NOMO-1 treated with DMSO at 0.1 percent for 48 hours (cell line): Measurements from ENCODE around the gene VWF.
"Not testable (repeated sequence)": the region's sequence is repeated elsewhere in the genome, so short reads cannot be mapped to it uniquely, and the experiment has no call there.

Experiments
- DNase-seq: peaks from one replicate; lab custom pipeline; 2025; ENCODE audit not compliant: unreplicated experiment; lab: John Stamatoyannopoulos, UW

Gene VWF

DNA sequence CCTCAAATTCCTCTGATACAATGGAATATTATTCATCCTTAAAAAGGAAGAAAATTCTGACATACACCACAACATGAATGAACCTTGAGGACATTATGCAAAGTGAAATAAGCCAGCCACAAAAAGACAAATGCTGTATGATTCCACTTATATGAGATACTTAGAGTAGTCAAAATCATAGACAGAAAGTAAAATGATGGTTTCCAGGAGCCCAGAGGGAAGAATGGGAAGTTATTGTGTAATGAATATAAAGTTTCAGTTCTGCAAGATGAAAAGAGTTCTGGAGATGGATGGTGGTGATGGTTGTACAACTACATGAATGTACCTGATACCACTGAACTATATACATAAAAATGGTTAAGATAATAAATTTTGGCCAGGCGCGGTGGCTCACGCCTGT is 18.3 kb downstream of the VWF start:
- peak; percentile 37 for DNase-seq

DNA sequence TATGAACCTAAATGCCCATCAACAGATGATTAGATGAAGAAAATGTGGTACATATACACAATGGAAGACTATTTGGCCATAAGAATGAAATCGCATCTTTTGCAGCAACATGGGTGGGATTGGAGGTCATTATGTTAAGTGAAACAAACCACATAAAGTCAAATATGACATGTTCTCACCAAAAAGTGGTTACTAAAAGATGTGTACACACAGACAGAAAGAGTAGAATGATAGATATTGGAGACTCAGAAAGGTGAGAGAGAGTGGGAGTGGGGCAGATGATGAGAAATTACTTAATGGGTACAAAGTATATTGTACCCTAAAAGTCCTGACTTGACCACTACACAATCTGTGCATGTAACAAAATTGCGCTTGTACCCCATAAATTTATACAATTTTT is 19.6 kb downstream of the VWF start:
- DNase-seq, result no peak

DNA sequence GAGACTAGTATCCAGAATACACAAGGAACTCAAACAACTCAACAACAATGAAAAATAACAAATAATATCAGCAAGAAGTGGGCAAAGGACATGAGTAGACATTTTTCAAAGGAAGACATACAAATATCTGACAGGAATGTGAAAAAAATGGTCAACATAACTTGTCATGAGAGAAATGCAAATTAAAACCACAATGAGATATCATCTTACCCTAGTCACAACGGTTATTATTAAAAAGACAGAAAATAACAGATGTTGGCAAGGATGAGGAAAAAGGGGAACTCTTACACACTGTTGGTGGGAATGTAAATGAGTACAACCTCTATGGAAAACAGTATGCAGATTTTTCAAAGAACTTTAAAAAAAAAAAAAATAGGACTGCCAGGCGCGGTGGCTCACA is 20.4 kb downstream of the VWF start:
- no peak for DNase-seq

DNA sequence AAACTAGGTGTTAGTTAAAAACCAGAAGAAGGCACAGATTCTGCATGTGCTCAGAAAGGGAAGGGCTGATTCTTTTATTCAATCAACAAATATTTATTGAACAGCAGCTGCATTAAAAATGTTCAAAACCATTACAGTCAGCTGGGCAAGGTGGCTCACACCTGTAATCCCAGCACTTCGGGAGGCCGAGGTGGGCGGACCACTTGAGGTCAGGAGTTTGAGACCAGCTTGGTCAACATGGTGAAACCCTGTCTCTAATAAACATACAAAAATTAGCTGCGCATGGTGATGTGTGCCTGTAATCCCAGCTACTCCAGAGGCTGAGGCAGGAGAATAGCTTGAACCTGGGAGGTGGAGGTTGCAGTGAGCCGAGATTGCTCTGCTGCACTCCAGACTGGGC is 22.4 kb downstream of the VWF start:
- not testable (repeated sequence) for DNase-seq

DNA sequence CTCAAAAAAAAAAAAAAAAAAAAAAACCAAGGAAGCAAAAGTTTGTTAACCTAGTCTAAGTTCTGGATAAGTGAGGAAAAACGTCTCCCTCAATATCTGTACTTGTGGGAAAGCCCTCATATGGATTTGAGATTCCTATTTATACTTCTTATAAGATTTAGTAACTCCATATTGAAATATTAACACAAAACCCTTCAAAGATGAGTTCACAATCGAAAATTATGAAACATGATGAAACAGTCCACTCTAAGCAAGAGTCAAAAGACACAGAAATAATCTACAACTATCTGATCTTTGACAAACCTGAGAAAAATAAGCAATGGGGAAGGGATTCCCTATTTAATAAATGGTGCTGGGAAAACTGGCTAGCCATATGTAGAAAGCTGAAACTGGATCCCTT is 25.2 kb downstream of the VWF start:
- no peak for DNase-seq

DNA sequence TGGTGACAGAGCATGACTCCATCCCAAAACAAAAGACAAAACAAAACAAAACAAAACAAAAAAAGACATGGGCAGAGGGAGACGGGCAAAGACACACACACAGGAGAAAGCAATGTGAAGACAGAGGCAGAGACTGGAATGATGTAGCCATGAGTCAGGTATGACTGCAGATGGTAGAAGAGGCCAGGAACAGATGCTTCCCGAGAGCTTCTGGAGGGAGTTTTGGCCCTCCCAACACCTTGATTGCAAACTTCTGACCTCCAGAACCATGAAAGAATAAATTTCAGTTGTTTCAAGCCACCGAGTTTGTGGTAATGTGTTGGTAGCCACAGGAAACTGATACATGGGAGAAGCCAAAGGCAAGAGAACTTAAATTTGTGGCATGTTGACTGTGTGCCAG is 27.1 kb downstream of the VWF start:
- DNase-seq, result no peak

DNA sequence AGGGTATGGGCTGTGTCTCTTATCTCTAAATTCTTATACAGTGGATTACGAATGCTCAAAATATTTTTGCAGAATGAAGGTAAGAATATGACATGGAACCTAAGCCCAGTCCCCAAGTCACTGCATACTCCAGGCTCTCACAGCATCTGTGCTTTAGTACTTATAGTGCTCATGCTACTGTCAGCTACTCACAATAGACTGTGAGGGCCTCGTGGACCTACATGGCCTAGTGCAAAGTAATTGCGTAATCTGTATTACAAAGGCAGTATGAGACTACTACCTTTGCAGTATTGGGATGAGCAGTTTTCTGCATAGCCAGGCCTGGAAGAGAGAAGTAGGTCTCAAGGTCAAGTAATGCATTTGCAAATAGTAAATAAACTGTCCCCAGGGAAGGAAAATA is 27.9 kb downstream of the VWF start:
- DNase-seq, result peak; percentile 5

DNA sequence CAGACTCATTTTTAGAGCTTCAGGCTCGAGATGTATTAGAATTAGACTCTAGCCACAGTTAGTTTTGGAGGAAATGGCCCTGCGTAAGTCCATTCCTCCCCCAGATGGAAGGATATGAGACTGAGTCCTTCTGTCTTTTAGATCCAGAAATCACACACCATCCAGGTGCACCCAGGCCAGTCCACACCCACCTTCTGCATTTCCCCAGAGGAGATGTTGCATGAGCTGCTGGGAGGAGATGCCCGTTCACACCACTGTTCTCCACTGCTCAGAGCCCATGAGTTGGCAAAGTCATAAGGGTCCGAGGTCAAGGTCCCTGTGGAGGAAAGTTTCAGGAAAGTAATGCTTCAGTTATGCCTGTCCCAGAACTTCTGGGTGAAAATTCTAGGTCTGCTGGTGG is 29.2 kb downstream of the VWF start:
- DNase-seq, result no peak

DNA sequence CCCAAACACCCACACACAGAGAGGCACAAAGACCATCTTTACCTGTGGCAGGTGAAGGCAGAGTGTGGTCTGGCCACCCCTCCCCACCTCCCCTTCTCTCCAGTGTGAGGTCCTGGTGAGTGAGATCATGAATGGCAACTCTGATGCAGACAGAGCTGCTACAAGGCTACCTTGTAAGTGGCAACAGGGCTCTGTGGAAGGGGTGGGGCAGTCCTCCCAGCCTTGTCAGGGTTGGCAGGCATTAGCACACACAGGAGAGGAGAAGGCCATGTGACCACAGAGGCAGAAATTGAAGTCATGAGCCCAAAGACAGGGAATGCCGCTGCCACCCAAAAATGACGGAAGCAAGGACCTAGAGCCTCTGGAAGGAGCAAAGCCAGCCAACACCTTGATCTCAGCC is 30.7 kb downstream of the VWF start:
- no peak for DNase-seq

DNA sequence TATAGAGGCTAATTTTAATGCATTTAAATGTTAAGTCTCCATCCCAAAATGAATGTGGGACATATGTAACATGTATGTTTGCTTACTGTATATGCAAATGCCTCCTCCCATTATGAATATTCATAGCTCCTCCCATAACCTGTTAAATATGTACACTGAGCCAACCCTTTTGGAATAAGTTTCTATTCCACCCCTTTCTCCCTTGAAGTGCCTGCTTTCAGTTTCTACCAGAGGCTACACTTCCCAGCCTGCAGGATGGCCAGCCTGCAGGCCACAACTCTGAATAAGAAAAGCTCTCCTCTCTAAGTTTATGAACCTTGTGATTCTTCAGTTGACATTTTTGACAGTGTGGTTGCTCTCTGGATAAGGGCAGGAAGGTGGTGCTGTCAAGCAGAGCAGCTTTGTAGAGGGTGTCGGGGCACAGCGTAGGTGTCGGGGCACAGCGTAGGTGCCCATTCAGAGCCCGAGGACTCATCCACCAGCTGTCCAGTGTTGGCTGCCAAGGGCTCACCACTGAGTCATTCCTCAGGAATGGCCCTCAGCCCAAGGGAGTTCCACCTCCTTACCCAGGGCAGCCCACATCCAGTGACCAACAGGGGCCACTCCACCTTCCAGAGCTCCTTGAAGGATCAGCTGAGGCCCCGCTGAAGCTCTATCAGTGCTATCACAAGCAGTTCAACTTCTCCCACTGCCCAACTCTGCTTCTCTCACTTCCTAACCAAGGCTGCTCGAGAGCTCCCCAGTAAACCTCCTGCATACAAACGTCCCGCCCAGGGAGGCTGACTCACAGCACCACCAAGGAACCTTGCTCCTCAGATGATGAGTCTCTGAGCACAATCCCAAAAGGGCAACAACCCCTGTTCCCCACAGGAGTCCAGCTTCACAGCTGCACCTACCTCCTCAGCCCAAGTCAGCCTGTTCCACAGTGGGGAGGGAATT is 31.4 kb downstream of the VWF start:
- DNase-seq, result peak; percentile 13

DNA sequence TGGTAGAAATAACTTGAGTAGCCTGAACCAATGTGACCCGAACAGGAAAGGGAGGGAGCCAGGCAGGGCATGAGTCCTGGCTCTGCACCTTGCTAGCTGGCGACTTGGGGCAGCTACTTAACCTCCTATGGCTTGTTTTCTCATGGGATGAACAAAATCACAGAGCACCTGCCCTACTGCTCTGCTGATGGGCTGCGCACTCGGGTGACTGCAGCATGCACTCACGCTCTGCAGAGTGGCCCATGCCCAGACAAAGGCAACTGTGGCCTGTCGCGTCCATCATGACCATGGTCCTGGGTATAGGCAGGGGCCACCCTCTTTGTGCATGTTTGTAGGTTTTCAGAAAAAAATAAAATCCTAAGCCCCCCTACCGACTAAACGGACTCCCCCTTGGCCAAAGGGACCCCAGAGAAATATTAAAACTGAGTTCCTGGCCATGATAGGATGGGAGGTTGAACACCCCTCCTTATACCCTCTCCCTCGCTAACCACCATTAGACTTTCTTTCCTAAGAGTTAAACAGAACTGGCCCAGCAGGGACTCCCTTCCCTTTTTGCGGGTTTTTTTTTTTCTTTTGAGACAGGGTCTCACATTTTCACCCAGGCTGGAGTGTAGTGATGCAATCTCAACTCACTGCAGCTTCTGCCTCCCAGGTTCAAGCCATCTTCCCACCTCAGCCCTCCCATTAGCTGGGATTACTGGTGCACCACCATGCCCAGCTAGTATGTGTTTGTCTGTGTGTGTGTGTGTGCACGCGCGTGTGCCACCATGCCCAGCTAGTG is 32.5 kb downstream of the VWF start:
- DNase-seq, result peak; percentile 29

DNA sequence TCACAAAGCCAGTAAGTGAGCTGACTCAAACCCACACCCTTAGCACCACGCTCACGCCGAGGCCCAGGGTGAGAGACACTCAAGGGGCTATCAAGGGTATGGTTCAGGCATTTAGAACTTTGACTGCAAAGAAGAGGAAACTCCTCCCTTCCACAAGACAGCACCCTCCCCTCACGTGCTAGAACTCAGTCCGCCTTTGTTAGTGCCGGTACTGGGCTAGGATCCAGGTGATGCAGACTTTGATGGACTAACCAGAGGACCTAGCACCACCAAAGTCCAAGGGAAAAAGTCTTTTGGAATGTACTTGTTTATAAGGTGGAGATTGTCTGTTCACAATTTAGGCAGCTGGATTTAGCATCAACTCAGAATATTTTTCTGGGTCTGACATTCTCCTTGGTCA is 33.7 kb downstream of the VWF start:
- no peak for DNase-seq

DNA sequence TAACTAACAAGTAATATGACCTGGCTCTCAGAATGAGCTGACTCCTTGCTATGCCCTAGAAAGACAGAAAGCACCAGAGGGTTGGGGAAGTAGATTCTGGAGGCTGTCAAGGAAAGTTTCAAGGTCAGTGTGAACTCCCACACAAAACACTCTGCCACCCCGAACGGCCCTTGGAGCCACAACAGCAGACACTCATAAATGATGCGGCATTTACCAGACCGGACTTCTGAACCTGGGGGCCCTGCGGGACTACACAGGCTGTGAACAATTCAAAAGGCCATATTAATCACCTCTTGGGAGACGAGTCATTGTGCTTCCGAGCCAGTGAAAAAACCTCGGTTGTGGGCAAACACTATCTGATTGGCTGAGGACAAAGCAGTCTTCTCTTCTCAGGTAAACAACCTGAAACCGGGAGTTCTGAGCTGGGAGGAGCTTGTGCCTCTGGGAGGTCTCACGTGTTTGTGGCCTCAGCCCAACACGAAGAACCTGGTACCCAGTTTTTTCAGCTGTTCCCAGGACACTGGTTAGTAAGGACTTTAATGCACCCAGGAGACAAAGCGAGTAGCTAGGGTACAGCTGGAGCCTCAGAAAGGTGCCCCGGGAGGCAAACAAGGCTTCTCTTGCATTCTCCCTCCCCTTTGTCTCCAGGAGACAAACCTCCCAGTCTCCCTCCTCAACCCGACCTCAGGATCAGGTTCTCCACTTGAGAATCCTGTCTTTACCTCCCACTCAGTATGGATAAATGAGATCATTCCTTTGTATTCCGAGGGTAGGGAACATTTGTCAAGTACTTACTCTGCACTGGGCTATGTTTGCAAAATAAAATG is 35.3 kb downstream of the VWF start:
- no peak for DNase-seq

DNA sequence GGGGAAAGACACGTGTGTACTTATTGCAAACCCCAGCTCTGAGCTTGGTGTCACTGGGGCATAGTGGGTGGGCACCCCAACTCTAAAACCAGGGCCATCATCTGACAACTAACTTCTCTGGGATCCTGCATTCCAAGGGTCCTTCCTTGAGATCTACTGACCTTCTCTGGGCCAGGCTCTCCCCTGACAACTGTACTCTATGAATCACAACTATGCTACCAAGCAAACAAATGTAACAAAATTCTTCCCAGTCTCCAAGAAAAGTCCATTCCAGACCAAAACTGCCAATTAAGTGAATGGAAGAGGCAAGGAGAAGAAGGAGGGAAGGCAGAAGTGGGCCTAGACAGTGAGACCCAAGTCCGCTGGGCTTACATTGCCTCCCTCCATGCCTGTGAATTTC is 38.2 kb downstream of the VWF start:
- DNase-seq, result no peak

DNA sequence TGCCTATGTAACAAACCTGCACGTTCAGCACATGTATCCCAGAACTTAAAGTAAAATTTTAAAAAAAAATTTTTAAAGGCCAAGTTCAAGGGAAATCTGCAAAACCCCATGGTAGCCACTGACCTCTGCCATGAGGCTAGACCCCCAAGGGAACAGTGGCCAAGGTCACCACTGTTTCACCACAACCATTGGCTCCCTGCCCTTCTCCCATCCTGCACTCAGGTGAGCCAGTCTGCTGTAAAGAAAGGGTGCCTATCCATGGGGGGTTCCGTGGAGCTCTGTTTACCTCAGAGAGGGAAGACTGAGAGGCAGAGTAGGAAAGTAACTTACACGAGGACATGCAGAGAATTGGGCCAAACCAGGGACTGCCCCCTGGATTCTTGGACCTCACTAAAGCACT is 38.6 kb downstream of the VWF start:
- DNase-seq, result no peak

DNA sequence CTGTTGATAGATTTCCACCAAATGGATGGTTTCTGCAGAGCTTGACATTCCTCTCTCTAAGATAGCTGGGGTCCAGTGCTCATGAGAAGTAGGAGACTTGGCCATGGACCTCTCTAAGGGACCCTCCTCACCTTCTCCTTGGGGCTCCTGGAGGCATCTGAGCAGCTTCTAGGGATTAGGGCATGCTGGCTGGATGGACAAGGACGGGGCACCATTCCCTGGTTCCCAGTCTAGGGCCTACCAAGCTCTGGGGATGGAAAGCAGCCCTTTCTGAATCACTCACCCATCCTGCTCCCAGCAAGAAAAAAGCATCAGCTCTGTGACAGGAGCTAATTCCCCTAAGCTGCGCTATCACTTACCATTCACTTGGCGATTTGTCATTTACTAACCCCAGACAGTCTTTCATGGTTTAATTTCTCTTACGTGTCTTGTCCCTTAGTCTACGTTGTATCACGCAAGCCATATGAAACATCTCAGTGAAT is 39.5 kb downstream of the VWF start:
- no peak for DNase-seq

DNA sequence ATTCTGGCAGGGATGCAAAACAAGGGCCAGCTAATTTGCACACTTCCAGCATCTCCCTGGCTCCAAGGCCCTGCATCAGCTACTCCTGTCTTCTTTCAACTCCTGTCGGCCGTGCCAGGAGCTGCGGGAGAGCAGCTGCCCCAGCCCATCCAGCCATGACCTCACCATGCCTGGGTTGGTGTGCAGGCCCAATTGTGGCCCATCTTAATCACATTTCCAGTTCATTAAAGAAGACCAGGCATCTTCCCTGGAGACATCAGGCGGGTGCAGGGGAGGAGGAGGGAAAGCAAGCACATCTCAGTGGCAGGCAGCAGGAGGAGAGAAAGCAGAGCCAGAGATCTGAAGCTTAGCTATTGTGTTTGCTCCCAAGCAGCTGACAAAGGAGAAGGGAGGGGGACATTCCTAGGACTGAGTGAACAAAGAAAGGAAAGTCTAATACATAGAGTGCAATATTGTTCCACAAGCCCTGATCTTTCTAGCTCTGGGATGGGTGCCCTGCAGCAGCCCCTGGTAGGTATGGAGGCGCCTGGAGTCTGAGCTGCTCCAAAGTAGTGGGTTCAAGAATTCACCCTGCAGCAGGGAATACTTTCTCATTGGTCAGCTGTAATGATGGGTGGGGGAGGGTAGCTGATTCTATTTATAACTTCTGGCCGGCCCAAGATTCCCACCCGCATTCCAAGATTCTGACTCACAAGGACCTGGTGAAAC is 40.1 kb downstream of the VWF start:
- DNase-seq, result no peak

DNA sequence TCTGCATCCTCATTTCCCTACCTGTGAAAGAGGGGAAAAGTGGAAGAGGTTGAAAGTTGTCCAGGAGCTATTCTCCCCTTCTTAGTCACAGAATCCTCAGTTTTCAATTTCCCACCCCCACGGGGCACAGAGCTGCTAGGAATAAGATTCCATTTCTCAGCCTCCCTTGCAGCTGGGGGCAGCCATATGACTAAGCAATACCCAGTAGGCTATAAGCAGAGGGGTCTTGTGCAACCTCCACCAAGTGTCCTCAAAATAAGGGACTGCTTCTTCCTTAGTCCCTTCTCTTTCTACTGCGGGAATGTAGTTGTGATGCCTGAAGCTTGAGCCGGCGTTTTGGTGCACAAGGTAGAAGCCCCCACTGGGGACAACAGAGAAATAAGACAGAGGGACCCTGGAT is 40.9 kb downstream of the VWF start:
- peak; percentile 23 for DNase-seq

DNA sequence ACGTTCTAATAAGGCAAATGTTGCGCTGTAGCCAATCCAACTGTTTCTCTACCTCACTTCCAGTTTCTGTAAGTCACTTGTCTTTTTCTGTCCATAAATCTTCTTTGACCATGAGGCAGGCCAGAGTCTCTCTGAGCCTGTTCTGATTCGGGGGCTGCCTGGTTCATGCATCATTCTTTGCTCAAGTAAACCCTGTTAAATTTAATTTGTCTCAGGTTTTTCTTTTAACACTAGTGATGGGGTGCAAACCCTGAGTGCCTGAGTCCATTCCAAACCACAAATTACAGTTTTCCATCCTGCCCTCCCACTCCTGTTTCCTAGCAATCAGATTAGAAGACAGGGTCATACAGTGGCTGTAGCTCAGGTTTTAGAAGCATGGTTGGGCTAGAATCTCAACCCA is 41.9 kb downstream of the VWF start:
- no peak for DNase-seq

DNA sequence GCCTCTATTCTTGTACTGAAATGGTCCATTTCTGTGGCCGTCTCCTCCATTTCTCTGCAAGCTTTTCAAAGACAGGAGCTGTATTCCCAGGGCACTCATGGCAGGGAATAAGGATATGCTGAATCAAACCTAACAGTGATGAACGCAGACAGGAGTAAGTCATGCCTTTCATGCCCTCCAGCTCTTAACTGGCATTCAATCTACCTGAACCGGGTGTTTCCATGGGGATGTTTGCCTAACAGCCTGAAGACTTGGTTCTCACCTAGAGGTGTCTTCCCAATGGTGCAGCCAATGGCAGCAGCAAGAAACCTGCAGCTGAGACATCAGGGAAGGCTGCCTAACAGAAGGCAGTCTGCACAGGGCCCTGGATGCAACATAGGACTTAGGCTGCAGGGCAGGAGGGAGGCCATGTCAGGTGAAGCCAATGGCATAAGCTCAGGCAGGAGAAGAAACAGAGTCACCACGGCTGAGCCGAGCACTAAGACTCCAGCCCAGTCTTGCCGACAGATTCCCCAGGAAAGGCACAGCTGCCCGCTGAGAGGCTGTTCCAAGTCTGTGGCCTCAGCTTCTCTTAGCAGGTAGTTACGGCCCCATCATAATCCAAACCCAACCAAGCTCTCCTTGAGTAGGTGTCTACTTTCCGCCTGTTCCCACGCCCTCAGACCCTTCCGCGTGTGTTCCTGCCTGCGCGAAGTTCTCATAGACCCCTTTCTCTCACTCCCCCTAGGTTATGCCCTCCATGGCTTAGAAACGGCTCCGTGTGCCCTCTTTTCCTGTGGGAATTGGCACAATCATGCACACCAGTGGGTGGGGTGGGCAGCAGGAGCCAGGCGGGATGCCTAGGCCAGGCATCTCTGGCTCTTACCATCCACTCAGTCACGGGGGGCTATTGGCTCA is 44.1 kb downstream of the VWF start:
- no peak for DNase-seq
